ENCODE measurements around the gene ELOVL6. TPM values are rescaled to one million over a fixed set of nuclear protein-coding genes. Genes with fewer than 3 reads are reported as not detected.
"Not testable (repeated sequence)": the region's sequence is repeated elsewhere in the genome, so short reads cannot be mapped to it uniquely, and the experiment has no call there.

ELOVL6 gene
- total and polyA plus RNA-seq, 8 donors, result 3.2 to 27.9 (median 4.4) TPM

DNA sequence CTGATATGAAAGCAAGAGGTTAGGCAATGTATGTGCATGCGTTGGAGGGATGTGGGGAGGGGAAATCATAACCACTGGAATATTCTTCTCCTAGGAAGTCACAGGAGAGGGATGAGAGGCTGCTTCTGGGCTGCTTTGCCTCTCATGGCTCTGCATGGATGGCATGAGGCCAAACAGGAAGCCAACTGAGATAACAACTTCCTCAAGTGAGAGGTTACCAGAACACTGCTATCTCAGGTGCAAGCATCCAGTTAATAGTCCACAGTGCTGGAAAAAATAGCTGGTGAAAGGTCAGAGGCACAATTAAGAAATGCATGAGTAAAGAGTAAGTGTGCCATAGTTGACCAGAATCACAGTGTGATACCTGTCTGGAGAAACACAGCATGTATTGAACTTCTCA lies 113.3 kb downstream of the ELOVL6 start:
- DNase-seq, result peak; percentile 77 to 88
- H3K4me3 ChIP-seq, result no peak overlapping the region
- peaks cover 0 to 15% (median 6%) of the 10 kb centered on the region in 4 donors for H3K4me1 ChIP-seq
- TF ChIP-seq POLR2AphosphoS5 (IDR thresholded peaks at IDR 0.05), result peak in 2 of 3 donors; percentile 68 to 87
- TF ChIP-seq, protein P1, sequence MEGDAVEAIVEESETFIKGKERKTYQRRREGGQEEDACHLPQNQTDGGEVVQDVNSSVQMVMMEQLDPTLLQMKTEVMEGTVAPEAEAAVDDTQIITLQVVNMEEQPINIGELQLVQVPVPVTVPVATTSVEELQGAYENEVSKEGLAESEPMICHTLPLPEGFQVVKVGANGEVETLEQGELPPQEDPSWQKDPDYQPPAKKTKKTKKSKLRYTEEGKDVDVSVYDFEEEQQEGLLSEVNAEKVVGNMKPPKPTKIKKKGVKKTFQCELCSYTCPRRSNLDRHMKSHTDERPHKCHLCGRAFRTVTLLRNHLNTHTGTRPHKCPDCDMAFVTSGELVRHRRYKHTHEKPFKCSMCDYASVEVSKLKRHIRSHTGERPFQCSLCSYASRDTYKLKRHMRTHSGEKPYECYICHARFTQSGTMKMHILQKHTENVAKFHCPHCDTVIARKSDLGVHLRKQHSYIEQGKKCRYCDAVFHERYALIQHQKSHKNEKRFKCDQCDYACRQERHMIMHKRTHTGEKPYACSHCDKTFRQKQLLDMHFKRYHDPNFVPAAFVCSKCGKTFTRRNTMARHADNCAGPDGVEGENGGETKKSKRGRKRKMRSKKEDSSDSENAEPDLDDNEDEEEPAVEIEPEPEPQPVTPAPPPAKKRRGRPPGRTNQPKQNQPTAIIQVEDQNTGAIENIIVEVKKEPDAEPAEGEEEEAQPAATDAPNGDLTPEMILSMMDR (IDR thresholded peaks at IDR 0.05), result no peak
- H3K27ac ChIP-seq, result peak overlapping the region in 4 of 5 donors; percentile 17 to 65 (median 47)
- no peaks in the 10 kb centered on the region for H3K27me3 ChIP-seq
- H3K9me3 ChIP-seq, result no peaks in the 10 kb centered on the region
- 13 to 45% (median 36%) methylated on average over 1 of the region's 1 CpG for WGBS, 5 donors
- intact Hi-C loops (cut with DNase I; ENCODE audit: low total_unique reads), result no loop called here
- H3K36me3 ChIP-seq, result no peaks in the 10 kb centered on the region

DNA sequence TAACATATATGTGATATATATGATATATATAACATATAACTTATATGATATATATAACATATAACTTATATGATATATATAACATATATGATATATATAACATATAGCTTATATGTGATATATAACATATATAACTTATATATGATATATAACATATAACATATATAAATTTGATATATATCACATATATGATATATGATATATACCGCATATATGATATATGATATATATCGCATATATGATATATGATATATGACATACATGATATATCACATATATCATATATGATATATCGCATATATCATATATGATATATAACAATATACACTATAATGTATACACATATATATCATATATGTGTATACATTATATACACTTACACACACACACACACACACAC lies 114.3 kb downstream of the ELOVL6 start:
- 57 to 97% (median 83%) methylated on average over 3 of the region's 3 CpGs for WGBS, 5 donors

DNA sequence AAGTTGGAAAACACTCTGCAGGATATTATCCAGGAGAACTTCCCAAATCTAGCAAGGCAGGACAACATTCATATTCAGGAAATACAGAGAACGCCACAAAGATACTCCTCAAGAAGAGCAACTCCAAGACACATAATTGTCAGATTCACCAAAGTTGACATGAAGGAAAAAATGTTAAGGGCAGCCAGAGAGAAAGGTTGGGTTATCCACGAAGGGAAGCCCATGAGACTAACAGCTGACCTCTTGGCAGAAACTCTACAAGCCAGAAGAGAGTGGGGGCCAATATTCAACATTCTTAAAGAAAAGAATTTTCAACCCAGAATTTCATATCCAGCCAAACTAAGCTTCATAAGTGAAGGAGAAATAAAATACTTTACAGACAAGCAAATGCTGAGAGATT lies 120.3 kb downstream of the ELOVL6 start:
- DNase-seq; H3K4me1 ChIP-seq; intact Hi-C loops (cut with DNase I; ENCODE audit: low total_unique reads); H3K4me3 ChIP-seq; H3K27ac ChIP-seq; H3K27me3 ChIP-seq; H3K9me3 ChIP-seq; H3K36me3 ChIP-seq: not testable (repeated sequence)
- WGBS, 5 donors, result 89 to 99% (median 95%) methylated on average over 2 of the region's 2 CpGs

More for the DNA sequence above, 114.3 kb downstream of the ELOVL6 start:
- Histone ChIP-seq H3K4me1 (peaks cover 0 to 15% (median 6%) of the 10 kb centered on the region in 4 donors), H3K4me3 (no peak overlapping the region), H3K9me3 (no peaks in the 10 kb centered on the region), H3K27ac (no peak overlapping the region), H3K27me3 (no peaks in the 10 kb centered on the region), H3K36me3 (no peaks in the 10 kb centered on the region)
- intact Hi-C loops (cut with DNase I; ENCODE audit: low total_unique reads), result no loop called here
- DNase-seq, result no peak
- no peak for TF ChIP-seq EP300 (IDR thresholded peaks at IDR 0.05)
- no peak for TF ChIP-seq POLR2AphosphoS5 (IDR thresholded peaks at IDR 0.05)
- no peak for TF ChIP-seq POLR2A (IDR thresholded peaks at IDR 0.05)
- TF ChIP-seq, protein P1 (IDR thresholded peaks at IDR 0.05), result no peak

DNA sequence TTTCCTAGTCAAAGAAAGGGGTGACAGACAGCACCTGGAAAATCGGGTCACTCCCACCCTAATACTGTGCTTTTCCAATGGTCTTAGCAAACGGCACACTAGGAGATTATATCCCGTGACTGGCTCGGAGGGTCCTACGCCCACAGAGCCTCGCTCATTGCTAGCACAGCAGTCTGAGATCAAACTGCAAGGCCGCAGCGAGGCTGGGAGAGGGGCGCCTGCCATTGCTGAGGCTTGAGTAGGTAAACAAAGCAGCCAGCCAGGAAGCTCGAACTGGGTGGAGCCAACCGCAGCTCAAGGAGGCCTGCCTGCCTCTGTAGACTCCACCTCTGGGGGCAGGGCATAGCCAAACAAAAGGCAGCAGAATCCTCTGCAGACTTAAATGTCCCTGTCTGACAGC lies 121.6 kb downstream of the ELOVL6 start:
- H3K27me3 ChIP-seq; H3K9me3 ChIP-seq; H3K4me3 ChIP-seq; DNase-seq; H3K36me3 ChIP-seq; H3K27ac ChIP-seq; intact Hi-C loops (cut with DNase I; ENCODE audit: low total_unique reads): not testable (repeated sequence)
- 85 to 88% (median 86%) methylated on average over 9 to 11 of the region's 11 CpGs for WGBS, 5 donors
- peaks cover 0 to 18% (median 8%) of the 10 kb centered on the region in 4 donors for H3K4me1 ChIP-seq

DNA sequence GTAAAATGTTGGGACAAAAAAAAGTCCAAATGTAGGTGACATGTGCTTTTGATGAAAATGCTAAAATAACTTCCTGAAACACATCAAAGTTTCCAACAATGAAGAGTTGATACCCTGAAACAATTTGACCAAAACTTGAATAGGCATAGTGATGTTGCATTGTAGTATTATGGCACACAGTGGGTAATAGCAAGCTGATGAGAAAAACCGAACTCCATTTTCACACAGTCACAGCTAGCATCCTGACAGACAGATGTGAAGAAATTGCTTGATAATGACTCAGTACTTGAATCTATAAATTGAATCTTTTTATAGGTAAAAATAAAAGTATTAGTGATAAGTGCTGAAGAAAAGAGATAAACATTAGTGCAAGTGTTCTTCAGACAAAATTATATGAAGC lies 122.5 kb downstream of the ELOVL6 start:
- TF ChIP-seq POLR2AphosphoS5 (IDR thresholded peaks at IDR 0.05) (no peak), POLR2A (IDR thresholded peaks at IDR 0.05) (no peak), EP300 (IDR thresholded peaks at IDR 0.05) (no peak)
- TF ChIP-seq, protein P1 (IDR thresholded peaks at IDR 0.05), result no peak
- H3K36me3 ChIP-seq, result no peaks in the 10 kb centered on the region
- DNase-seq, result no peak

More for the DNA sequence above, 122.5 kb downstream of the ELOVL6 start:
- no peaks in the 10 kb centered on the region for H3K27me3 ChIP-seq
- no peaks in the 10 kb centered on the region for H3K9me3 ChIP-seq
- no peak overlapping the region for H3K4me3 ChIP-seq
- intact Hi-C loops (cut with DNase I; ENCODE audit: low total_unique reads), result no loop called here
- no peak overlapping the region for H3K27ac ChIP-seq
- WGBS, 5 donors, result 89 to 98% (median 94%) methylated on average over 1 of the region's 1 CpG
- peaks cover 0 to 23% (median 11%) of the 10 kb centered on the region in 4 donors for H3K4me1 ChIP-seq

Measured in stomach (tissue), 9 donors.